Lower leg skin (tissue), 4 donors: Measurements from ENCODE around the gene SH3RF1. TPM values are rescaled to one million over a fixed set of nuclear protein-coding genes. Genes with fewer than 3 reads are reported as not detected.

ENCODE experiments used
- DNase-seq, 2 donors: peaks; one replicate each; pipeline ENCODE4 v3.0.0-alpha.2; 2019; ENCODE audit warnings: low spot score in 2 of 2
- H3K4me3 ChIP-seq: fragments of 200-600 bp; sonication (generic); 2 replicates; pipeline ENCODE4 v1.5.1; 2017; ENCODE audit warnings: mild to moderate bottlenecking, low read depth; ENCODE audit not compliant: poor library complexity, severe bottlenecking
- CTCF ChIP-seq, 3 donors: fragments of 450-650 bp; IDR thresholded peaks; one replicate each; pipeline ENCODE4 v1.5.1; 2016; ENCODE audit warnings: antibody characterized with exemption in 3 of 3, mild to moderate bottlenecking in 3 of 3, moderate library complexity in 2 of 3
- POLR2A ChIP-seq, 2 donors: fragments of 450-650 bp; IDR thresholded peaks; one replicate each; pipeline ENCODE4 v1.6.1; 2016 to 2017; ENCODE audit warnings: antibody characterized with exemption in 2 of 2, mild to moderate bottlenecking in 1 of 2, moderate library complexity in 1 of 2
- WGBS, 2 donors: methylation state at CpG; one replicate each; pipeline ENCODE4 v1.1.5; 2018; 5-methylcytosine and 5-hydroxymethylcytosine counted together
- intact Hi-C: fragments of 100-400 bp; cut with DNase I; formaldehyde crosslinking; loops from one replicate; pipeline ENCODE4 v1.15.0; 2023; ENCODE audit warnings: low total_unique reads
- total RNA-seq, 4 donors: library from RNA; depleted of rRNA; stranded (reverse); fragments of >200 nt; gene quantifications; one replicate each; pipeline ENCODE4 v1.1.0, GENCODE V29; 2016

SH3RF1 gene
- 10 to 100 TPM in 3 of 4 donors, 1 to 10 TPM in 1; 8.5 to 14.2 (median 12.0) TPM for total RNA-seq

DNA sequence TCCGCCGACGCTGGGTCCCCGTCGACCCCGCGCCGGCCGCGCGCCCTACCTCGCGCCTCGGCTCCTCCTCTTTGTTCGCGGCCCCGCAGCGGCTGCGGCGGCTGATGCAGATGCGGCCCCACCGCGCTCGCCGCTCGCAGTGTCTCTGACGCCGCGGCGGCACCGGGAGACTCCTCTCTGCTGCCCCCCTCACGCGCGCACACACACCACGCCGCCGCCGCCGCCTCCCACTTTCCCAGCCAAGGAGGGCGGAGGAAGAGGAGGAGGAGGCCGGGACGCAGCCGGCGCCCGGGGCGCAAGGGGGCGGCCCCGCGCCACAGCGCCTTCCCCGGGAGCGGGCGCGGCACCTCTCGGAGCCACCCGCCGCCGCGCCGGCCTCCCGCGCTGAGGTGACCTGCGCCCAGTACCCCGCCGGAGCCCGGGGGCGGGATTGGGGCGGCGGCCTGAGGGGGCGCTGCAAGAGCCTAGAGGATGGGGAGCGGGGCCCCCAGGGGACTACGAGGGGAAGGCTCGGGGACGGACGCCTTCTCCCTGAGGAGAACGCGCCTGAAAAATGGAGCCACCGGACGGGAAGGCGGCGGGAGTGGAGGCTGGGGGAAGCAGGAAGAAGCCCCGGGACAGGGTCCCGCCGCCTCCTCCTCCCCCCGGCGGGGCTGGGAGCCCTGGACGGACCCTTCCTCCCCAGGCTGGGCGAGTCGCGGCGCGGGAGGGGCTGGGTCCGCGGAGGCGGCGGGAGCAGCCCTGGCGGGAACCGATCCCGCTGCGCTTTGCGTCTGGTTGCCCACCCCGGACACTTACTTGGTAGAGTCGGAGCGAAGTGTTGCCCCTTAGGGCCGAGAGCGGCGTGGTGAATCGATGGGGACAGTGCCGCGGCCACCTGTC lies at the start of gene SH3RF1:
SH3RF1 (minus strand) TSS at position 147 of the 882 bp plus-strand sequence. CDS start 1,744 bp downstream, outside the sequence.
- 0 to 1% methylated on average over 28 to 69 of the region's 110 CpGs for WGBS, 2 donors
- no peak for TF ChIP-seq POLR2A (IDR thresholded peaks at IDR 0.05)
- no peak for TF ChIP-seq CTCF (IDR thresholded peaks at IDR 0.05)
- peak within 1 kb of the TSS; percentile 92 for H3K4me3 ChIP-seq
- intact Hi-C loops: no loop called here
- peak; percentile 84 to 97 for DNase-seq

GRCh38 chr4:169315530-169316343 lies 45.0 kb upstream of the SH3RF1 start:
- no peak overlapping the region for H3K4me3 ChIP-seq
- TF ChIP-seq POLR2A (IDR thresholded peaks at IDR 0.05) (no peak), CTCF (IDR thresholded peaks at IDR 0.05) (no peak)
- intact Hi-C loops: no loop called here
- no peak for DNase-seq
- 36 to 46% methylated on average over 5 of the region's 5 CpGs for WGBS, 2 donors

- H3K4me3 ChIP-seq: no peak overlapping the region
- intact Hi-C loops: no loop called here
- peak in 1 of 2 donors; percentile 37 for DNase-seq
- TF ChIP-seq POLR2A (IDR thresholded peaks at IDR 0.05) (no peak), CTCF (IDR thresholded peaks at IDR 0.05) (no peak)
- 4 to 5% methylated on average over 8 of the region's 8 CpGs for WGBS, 2 donors
These were observed 44.1 kb upstream of the SH3RF1 start for GRCh38 chr4:169314906-169315305.

DNA sequence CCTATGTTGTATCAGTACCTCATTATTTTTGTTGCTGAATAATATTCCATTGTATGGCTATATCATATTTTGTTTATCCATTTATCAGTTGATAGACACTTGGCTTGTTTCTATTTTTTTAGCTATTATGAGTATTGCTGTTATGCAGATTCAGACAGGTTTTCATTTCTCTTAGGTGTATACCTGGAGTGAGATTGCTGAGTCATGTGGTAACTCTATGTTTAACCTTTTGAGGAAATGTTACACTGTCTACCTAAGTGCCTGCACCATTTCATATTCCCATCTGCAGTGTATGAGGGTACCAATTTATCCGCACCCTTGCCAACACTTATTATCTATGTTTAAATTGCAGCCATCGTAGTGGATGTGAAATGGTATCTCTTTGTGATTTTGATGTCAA lies 43.0 kb upstream of the SH3RF1 start:
- 96 to 100% methylated on average over 2 of the region's 2 CpGs for WGBS, 2 donors
- TF ChIP-seq CTCF (IDR thresholded peaks at IDR 0.05) (no peak), POLR2A (IDR thresholded peaks at IDR 0.05) (no peak)
- no peak for DNase-seq
- intact Hi-C loops: no loop called here
- H3K4me3 ChIP-seq: no peak overlapping the region

GRCh38 chr4:169312690-169313422 lies 42.1 kb upstream of the SH3RF1 start:
- 60 to 75% methylated on average over 6 of the region's 6 CpGs for WGBS, 2 donors
- no peak for DNase-seq

More at GRCh38 chr4:169312690-169313422, 42.1 kb upstream of the SH3RF1 start:
- no peak for TF ChIP-seq CTCF (IDR thresholded peaks at IDR 0.05)
- no peak for TF ChIP-seq POLR2A (IDR thresholded peaks at IDR 0.05)
- H3K4me3 ChIP-seq: no peak overlapping the region
- intact Hi-C loops: no loop called here
